Measurements from ENCODE around the gene SH3RF3.

GRCh38 chr2:109378682-109379081 is 249.7 kb downstream of the SH3RF3 start:
- TF ChIP-seq, protein P1, sequence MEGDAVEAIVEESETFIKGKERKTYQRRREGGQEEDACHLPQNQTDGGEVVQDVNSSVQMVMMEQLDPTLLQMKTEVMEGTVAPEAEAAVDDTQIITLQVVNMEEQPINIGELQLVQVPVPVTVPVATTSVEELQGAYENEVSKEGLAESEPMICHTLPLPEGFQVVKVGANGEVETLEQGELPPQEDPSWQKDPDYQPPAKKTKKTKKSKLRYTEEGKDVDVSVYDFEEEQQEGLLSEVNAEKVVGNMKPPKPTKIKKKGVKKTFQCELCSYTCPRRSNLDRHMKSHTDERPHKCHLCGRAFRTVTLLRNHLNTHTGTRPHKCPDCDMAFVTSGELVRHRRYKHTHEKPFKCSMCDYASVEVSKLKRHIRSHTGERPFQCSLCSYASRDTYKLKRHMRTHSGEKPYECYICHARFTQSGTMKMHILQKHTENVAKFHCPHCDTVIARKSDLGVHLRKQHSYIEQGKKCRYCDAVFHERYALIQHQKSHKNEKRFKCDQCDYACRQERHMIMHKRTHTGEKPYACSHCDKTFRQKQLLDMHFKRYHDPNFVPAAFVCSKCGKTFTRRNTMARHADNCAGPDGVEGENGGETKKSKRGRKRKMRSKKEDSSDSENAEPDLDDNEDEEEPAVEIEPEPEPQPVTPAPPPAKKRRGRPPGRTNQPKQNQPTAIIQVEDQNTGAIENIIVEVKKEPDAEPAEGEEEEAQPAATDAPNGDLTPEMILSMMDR (IDR thresholded peaks at IDR 0.05): no peak
- no peak for TF ChIP-seq POLR2A (IDR thresholded peaks at IDR 0.05)

All from adrenal gland (tissue), 5 donors.